Parathyroid adenoma (tissue), 2 donors: ENCODE data around the gene KTI12.
A peak's percentile ranks its signal among the peaks of the same experiment; 100 is the strongest.

Experiments used
- H2AFZ ChIP-seq: fragments of 300-600 bp; sonication (generic); one replicate; pipeline ENCODE4 v1.7.0; 2017; ENCODE audit warnings: antibody characterized with exemption, mild to moderate bottlenecking
- H3K27ac ChIP-seq: fragments of 300-600 bp; sonication (generic); one replicate; pipeline ENCODE4 v1.7.0; 2017
- H3K27me3 ChIP-seq: fragments of 300-600 bp; sonication (generic); one replicate; pipeline ENCODE4 v1.7.0; 2017; ENCODE audit warnings: low read length; ENCODE audit not compliant: control insufficient read depth, insufficient read depth
- H3K36me3 ChIP-seq: fragments of 300-600 bp; sonication (generic); one replicate; pipeline ENCODE4 v1.7.0; 2017; ENCODE audit warnings: low read length; ENCODE audit not compliant: control insufficient read depth, insufficient read depth
- H3K4me1 ChIP-seq: fragments of 300-600 bp; sonication (generic); one replicate; pipeline ENCODE4 v1.7.0; 2017; ENCODE audit warnings: control low read depth
- H3K4me2 ChIP-seq: fragments of 300-600 bp; sonication (generic); one replicate; pipeline ENCODE4 v1.7.0; 2017; ENCODE audit warnings: low read length
- H3K4me3 ChIP-seq: fragments of 300-600 bp; sonication (generic); one replicate; pipeline ENCODE4 v1.7.0; 2017; ENCODE audit warnings: low read depth, low read length
- H3K79me2 ChIP-seq: fragments of 300-600 bp; sonication (generic); one replicate; pipeline ENCODE4 v1.7.0; 2017; ENCODE audit warnings: control low read depth
- H3K9ac ChIP-seq: fragments of 300-600 bp; sonication (generic); one replicate; pipeline ENCODE4 v1.7.0; 2017; ENCODE audit warnings: mild to moderate bottlenecking
- H3K9me3 ChIP-seq: fragments of 300-600 bp; sonication (generic); one replicate; pipeline ENCODE4 v1.7.0; 2017; ENCODE audit warnings: low read length; ENCODE audit not compliant: control insufficient read depth
- CTCF ChIP-seq: fragments of 300-600 bp; sonication (generic); IDR thresholded peaks from one replicate; pipeline ENCODE4 v1.7.0; 2017; ENCODE audit warnings: antibody characterized with exemption, mild to moderate bottlenecking
- donor health status: primary hyperparathyroidism.

KTI12 gene

DNA sequence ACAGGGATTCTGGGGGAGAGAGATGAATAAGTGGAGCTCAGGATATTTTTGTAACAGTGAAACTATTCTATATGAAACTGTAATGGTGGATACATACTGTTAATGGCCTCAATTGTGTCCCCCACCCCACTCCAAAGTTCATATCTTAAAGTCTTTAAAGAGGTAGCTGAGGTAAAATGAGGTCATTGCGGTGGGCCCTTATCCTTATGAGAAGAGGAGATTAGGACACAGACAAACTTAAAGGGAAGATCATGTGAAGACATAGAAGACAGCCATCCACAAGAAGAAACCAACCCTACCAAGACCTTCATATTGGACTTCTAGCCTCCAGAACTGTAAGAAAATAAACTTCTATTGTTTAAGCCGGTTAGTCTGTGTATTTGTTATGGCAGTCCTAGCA, 11.6 kb upstream of the KTI12 start:
- no peaks in the 10 kb centered on the region for H3K36me3 ChIP-seq
- H3K27me3 ChIP-seq, result no peaks in the 10 kb centered on the region
- H3K27ac ChIP-seq, result no peak overlapping the region
- H3K4me1 ChIP-seq, result no peaks in the 10 kb centered on the region
- peaks cover 8% of the 10 kb centered on the region for H3K79me2 ChIP-seq
- no peak for TF ChIP-seq CTCF
- no peak overlapping the region for H3K4me3 ChIP-seq
- H3K4me2 ChIP-seq, result no peak overlapping the region
- H2AFZ ChIP-seq, result no peak overlapping the region
- H3K9me3 ChIP-seq, result no peaks in the 10 kb centered on the region
- no peak overlapping the region for H3K9ac ChIP-seq

DNA sequence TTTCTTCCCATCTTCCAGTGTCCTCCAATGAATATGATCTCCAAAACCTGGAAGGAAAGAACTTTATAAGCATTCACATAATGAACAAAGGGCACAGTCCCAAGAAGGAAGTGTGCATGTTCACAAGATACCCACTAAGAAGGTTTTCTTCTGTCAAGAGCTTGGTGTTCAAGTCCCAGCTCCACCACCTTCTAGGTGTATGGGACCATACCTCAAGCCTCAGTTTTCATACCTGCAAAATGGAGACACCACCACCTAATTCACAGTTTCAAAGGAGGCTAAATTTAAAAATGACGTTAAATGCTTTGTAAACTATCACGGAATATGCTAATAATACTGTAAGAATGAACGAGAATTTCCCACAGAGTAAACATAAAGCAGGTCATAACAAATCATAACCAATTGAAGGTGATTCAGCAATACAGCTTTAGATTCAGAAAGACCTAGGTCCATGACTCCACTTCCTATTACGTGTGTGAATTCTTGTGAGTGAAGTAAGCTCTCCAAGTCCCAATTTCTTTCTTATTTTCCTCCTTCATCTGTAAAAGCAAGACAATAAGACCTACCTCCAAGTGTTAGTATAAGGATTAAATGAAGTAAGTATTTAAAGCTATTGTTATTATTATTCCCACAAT, 8.1 kb upstream of the KTI12 start:
- Histone ChIP-seq H3K27me3 (no peaks in the 10 kb centered on the region), H3K4me1 (no peaks in the 10 kb centered on the region), H3K27ac (no peak overlapping the region), H3K9ac (no peak overlapping the region), H3K79me2 (peaks cover 2% of the 10 kb centered on the region), H3K9me3 (no peaks in the 10 kb centered on the region), H2AFZ (no peak overlapping the region), H3K4me2 (no peak overlapping the region), H3K36me3 (no peaks in the 10 kb centered on the region), H3K4me3 (no peak overlapping the region)
- TF ChIP-seq CTCF, result no peak

DNA sequence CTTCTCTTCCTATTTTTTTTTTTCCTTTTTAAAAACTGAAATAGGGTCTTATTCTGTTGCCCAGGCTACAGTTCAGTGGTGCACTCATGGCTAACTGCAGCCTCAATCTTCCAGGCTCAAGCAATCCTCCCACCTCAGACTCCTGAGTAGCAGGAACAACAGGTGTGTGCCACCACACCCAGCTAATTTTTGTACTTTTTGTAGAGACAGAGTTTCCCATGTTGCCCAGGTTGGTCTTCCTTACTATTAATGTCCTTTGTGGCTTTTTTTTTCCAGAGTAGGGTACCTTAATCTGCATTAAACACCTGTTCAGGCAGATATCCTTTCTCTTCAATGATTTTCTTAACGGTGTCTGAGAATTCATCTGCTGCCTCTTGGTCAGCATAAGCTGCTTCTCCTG, 4.3 kb upstream of the KTI12 start:
- no peaks in the 10 kb centered on the region for H3K27me3 ChIP-seq
- no peak overlapping the region for H3K4me3 ChIP-seq
- no peaks in the 10 kb centered on the region for H3K36me3 ChIP-seq

GRCh38 chr1:52037402-52037814, 3.8 kb upstream of the KTI12 start:
- H3K4me3 ChIP-seq, result no peak overlapping the region
- no peak for TF ChIP-seq CTCF
- peaks cover 2% of the 10 kb centered on the region for H3K4me1 ChIP-seq
- no peaks in the 10 kb centered on the region for H3K9me3 ChIP-seq
- H3K36me3 ChIP-seq, result no peaks in the 10 kb centered on the region
- H3K27me3 ChIP-seq, result no peaks in the 10 kb centered on the region
- no peak overlapping the region for H3K27ac ChIP-seq
- H3K9ac ChIP-seq, result no peak overlapping the region
- no peak overlapping the region for H2AFZ ChIP-seq
- no peak overlapping the region for H3K4me2 ChIP-seq
- H3K79me2 ChIP-seq, result no peaks in the 10 kb centered on the region

More for the DNA sequence above, 4.3 kb upstream of the KTI12 start:
- Histone ChIP-seq H3K27ac (no peak overlapping the region), H2AFZ (no peak overlapping the region), H3K79me2 (no peaks in the 10 kb centered on the region), H3K9me3 (no peaks in the 10 kb centered on the region), H3K4me2 (no peak overlapping the region), H3K4me1 (no peaks in the 10 kb centered on the region), H3K9ac (no peak overlapping the region)
- TF ChIP-seq CTCF, result no peak

GRCh38 chr1:52034050-52034384, 407 bp upstream of the KTI12 start:
- no peak overlapping the region for H3K9ac ChIP-seq
- no peak for TF ChIP-seq CTCF
- peak overlapping the region; percentile 83 for H3K27ac ChIP-seq
- no peaks in the 10 kb centered on the region for H3K79me2 ChIP-seq
- no peaks in the 10 kb centered on the region for H3K27me3 ChIP-seq
- H3K36me3 ChIP-seq, result no peaks in the 10 kb centered on the region
- peak overlapping the region; percentile 71 for H3K4me3 ChIP-seq
- peaks cover 5% of the 10 kb centered on the region for H3K4me1 ChIP-seq
- H2AFZ ChIP-seq, result peak overlapping the region; percentile 73
- H3K9me3 ChIP-seq, result no peaks in the 10 kb centered on the region
- H3K4me2 ChIP-seq, result peak overlapping the region; percentile 77
